ENCODE measurements around the gene TXK. TPM values are rescaled to one million over a fixed set of nuclear protein-coding genes. Genes with fewer than 3 reads are reported as not detected.

TXK gene
- total RNA-seq, 1 experiment from 2014 or later, result 0.39 TPM

DNA sequence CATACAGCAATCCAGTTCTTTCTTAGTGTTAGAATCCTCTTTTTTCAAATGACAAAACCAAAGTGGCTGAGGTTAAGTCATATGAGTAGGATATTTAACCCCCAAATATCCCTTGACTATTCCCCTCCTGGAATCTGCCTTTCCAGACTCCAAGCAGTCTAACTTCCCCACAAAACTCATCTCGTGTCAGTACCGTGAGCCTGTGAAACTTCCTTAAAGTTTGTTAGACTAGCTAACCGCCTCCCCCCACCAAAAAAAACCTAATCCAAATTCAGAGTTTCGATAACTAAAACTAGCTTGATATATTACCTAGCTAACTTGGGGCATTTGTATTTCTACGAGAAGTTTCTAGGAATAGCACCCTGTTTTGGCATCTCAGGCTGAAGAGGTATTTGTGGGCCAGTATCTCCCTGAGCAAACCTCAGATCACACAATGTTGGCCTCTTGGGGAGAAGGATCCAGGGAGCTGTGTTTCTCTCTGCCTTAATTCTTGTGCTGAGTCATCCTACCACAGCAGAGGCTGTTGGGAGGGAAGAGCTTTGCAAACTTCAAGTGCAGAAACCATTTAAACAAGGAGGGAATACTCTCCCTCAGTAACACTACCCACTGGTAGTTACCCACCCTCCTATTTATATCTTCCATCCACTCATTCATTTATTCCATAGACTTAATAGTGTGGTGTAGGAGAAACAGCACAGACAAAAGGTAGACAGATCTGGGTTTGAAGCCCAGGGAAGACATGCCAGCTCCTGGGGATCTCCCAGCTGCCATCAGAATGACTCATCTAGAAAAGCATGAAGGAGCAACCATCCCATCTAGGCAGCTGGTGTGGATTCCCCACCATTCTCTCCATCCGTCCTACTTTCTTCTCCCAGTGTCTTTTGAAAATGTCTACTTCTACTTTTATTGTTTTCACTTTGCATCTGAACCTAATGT is 39.3 kb upstream of the TXK start:
- no peak overlapping the region; the same call in 1 of the 2 replicates for H3K14ac ChIP-seq (ENCODE audit: insufficient read depth, low read length)
- no peak overlapping the region for H2BK12ac ChIP-seq (ENCODE audit: insufficient read length, low read depth, low read length)
- no peak overlapping the region for H2BK120ac ChIP-seq (ENCODE audit: low read depth, low read length, poor library complexity, severe bottlenecking)
- H3K56ac ChIP-seq (ENCODE audit: insufficient read length, low read depth, low read length), result no peak overlapping the region
- H3K27me3 ChIP-seq (ENCODE audit: insufficient read depth, low read length), result no peaks in the 10 kb centered on the region
- H3T11ph ChIP-seq (ENCODE audit: low read length), result no peak overlapping the region
- H3K27ac ChIP-seq (ENCODE audit: insufficient read length, low read depth, low read length), result no peak overlapping the region
- no peak overlapping the region for H4K5ac ChIP-seq (ENCODE audit: insufficient read length, low read depth, low read length)
- H4K8ac ChIP-seq (replicated peaks; ENCODE audit: insufficient read length, low read depth, low read length), result no peak overlapping the region
- no peak overlapping the region for H2BK5ac ChIP-seq (ENCODE audit: insufficient read length, low read length)
- H3K23me2 ChIP-seq (ENCODE audit: insufficient read length, low read depth, low read length, poor library complexity, severe bottlenecking), result no peaks in the 10 kb centered on the region
- no peak overlapping the region for H3K9ac ChIP-seq (ENCODE audit: extremely low read depth, insufficient read length, low read length)
- H4K91ac ChIP-seq (ENCODE audit: insufficient read length, low read depth, low read length), result no peak overlapping the region
- WGBS (ENCODE audit: extremely low coverage, insufficient read length, low lambda C conversion rate), result no CpG with 5 or more reads among the region's 6 CpGs
- peak; percentile 36 for DNase-seq
- H3K4ac ChIP-seq (ENCODE audit: low read depth, low read length), result no peak overlapping the region
- Mint-ChIP-seq H3K4me3 (no peak overlapping the region), H3K36me3 (ENCODE audit: insufficient read depth in 1 of 3, low read depth in 3 of 3) (peaks cover 1 to 11% (median 6%) of the 10 kb centered on the region in 3 experiments; a peak in 5 of 7 replicates), H3K9me3 (peaks cover 9 to 10% of the 10 kb centered on the region in 2 experiments; a peak in 4 of 5 replicates), H3K27me3 (ENCODE audit: low read depth) (no peaks in the 10 kb centered on the region), H3K27ac (peak overlapping the region; percentile 70 to 92 (median 84); a peak in 6 of 7 replicates), H3K4me1 (peaks cover 23 to 29% of the 10 kb centered on the region in 2 experiments)
- no peak overlapping the region for H3K18ac ChIP-seq (ENCODE audit: insufficient read length, low read depth, low read length)
- H3K79me1 ChIP-seq (ENCODE audit: insufficient read depth, low read depth, low read length, poor library complexity, severe bottlenecking), result no peaks in the 10 kb centered on the region
- no peak overlapping the region for H3K4me2 ChIP-seq (ENCODE audit: insufficient read depth, insufficient read length, low read length)
- no peak overlapping the region for H2AK5ac ChIP-seq (ENCODE audit: insufficient read length, low read length)
- H2AFZ ChIP-seq (ENCODE audit: low read length), result no peak overlapping the region
- TF ChIP-seq, protein P1, sequence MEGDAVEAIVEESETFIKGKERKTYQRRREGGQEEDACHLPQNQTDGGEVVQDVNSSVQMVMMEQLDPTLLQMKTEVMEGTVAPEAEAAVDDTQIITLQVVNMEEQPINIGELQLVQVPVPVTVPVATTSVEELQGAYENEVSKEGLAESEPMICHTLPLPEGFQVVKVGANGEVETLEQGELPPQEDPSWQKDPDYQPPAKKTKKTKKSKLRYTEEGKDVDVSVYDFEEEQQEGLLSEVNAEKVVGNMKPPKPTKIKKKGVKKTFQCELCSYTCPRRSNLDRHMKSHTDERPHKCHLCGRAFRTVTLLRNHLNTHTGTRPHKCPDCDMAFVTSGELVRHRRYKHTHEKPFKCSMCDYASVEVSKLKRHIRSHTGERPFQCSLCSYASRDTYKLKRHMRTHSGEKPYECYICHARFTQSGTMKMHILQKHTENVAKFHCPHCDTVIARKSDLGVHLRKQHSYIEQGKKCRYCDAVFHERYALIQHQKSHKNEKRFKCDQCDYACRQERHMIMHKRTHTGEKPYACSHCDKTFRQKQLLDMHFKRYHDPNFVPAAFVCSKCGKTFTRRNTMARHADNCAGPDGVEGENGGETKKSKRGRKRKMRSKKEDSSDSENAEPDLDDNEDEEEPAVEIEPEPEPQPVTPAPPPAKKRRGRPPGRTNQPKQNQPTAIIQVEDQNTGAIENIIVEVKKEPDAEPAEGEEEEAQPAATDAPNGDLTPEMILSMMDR (conservative IDR thresholded peaks at IDR 0.05), result no peak
- H3K9me3 ChIP-seq (ENCODE audit: control insufficient read depth, low read depth, low read length), result no peaks in the 10 kb centered on the region
- peaks cover 10% of the 10 kb centered on the region; the same call in 1 of the 2 replicates for H3K4me1 ChIP-seq (ENCODE audit: insufficient read depth, low read length)
- no peak overlapping the region for H2BK20ac ChIP-seq (ENCODE audit: low read depth, low read length, poor library complexity, severe bottlenecking)
- H4K20me1 ChIP-seq (ENCODE audit: control insufficient read depth, insufficient read depth, insufficient read length), result no peaks in the 10 kb centered on the region
- no peak overlapping the region for H2BK15ac ChIP-seq (ENCODE audit: low read depth, low read length)
- no peak overlapping the region for H3K23ac ChIP-seq (ENCODE audit: insufficient read length, low read depth, low read length)
- no peaks in the 10 kb centered on the region for H3K79me2 ChIP-seq (ENCODE audit: insufficient read depth, low read length)

Measured in H9 (cell line).